GM12872 (cell line): Measurements from ENCODE around the gene C1orf115.

Experiments used
- TF ChIP-seq, protein P1 (sequence below): IDR thresholded peaks from 3 replicates; pipeline ENCODE4 v1.5.1; 2011; ENCODE audit warnings: low read depth, mild to moderate bottlenecking, low read length, moderate library complexity; ENCODE audit not compliant: insufficient read depth

The C1orf115 gene

GRCh38 chr1:220702733-220703270, 12.6 kb downstream of the C1orf115 start:
- TF ChIP-seq, protein P1, sequence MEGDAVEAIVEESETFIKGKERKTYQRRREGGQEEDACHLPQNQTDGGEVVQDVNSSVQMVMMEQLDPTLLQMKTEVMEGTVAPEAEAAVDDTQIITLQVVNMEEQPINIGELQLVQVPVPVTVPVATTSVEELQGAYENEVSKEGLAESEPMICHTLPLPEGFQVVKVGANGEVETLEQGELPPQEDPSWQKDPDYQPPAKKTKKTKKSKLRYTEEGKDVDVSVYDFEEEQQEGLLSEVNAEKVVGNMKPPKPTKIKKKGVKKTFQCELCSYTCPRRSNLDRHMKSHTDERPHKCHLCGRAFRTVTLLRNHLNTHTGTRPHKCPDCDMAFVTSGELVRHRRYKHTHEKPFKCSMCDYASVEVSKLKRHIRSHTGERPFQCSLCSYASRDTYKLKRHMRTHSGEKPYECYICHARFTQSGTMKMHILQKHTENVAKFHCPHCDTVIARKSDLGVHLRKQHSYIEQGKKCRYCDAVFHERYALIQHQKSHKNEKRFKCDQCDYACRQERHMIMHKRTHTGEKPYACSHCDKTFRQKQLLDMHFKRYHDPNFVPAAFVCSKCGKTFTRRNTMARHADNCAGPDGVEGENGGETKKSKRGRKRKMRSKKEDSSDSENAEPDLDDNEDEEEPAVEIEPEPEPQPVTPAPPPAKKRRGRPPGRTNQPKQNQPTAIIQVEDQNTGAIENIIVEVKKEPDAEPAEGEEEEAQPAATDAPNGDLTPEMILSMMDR, result no peak

GRCh38 chr1:220703305-220703704, 13.1 kb downstream of the C1orf115 start:
- TF ChIP-seq, protein P1, result no peak

DNA sequence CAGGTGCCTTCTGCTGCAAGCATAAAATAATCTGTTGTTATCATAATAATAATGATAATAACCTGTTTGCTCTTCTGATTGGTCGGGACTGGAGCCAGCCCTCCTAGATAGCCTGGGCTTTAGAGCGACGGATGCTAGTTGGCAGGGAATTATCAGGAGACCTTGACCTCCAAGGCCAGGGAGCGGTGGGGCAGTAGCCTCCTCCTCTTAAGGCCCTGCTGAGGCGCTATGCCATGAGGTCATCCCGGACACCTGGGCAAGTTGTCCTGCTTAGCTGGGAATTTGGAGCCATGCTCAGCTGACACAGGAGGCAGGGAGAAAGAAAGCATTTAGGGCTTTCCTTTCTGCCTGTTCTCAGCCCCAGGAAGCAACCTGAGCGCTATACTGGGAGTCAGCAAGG, 15.6 kb downstream of the C1orf115 start:
- TF ChIP-seq, protein P1, result no peak

GRCh38 chr1:220706480-220706879, 16.3 kb downstream of the C1orf115 start:
- TF ChIP-seq, protein P1, result no peak

DNA sequence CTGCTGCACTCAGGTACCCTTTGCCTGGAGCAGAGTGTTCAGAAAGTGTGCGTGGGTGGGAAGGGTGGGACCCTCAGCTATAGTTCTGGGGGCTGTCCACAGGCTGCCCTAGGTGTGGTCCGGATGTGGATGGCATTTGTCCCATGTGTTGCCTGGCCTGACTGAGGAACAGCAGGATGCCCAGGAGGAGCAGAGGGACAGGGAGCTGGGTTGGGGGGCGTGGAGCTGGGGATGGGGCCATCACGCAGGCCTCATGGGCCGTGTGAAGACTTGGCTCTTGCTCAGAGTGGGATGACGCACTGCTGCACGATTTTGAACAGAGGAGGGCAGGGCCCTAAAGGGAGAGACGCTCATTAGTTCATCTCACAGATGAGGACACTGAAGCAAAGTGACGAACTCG, 17.0 kb downstream of the C1orf115 start:
- TF ChIP-seq, protein P1, result no peak

DNA sequence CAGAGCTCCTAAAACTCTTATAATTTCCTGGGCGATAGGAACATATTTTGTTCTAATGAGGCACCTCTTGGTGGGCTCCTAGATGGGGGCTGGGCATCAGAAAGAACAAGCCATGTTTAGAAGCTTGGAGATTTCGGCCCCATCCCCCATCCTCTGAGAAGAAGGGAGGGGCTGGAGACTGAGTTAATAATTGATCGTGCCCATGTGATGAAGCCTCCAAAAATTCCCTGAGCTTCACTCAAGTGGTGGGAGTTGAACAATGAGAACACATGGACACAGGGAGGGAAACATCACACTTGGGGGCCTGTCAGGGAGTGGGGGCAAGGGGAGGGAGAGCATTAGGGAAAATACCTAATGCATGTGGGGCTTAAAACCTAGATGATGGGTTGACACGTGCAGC, 18.1 kb downstream of the C1orf115 start:
- TF ChIP-seq, protein P1, result no peak

DNA sequence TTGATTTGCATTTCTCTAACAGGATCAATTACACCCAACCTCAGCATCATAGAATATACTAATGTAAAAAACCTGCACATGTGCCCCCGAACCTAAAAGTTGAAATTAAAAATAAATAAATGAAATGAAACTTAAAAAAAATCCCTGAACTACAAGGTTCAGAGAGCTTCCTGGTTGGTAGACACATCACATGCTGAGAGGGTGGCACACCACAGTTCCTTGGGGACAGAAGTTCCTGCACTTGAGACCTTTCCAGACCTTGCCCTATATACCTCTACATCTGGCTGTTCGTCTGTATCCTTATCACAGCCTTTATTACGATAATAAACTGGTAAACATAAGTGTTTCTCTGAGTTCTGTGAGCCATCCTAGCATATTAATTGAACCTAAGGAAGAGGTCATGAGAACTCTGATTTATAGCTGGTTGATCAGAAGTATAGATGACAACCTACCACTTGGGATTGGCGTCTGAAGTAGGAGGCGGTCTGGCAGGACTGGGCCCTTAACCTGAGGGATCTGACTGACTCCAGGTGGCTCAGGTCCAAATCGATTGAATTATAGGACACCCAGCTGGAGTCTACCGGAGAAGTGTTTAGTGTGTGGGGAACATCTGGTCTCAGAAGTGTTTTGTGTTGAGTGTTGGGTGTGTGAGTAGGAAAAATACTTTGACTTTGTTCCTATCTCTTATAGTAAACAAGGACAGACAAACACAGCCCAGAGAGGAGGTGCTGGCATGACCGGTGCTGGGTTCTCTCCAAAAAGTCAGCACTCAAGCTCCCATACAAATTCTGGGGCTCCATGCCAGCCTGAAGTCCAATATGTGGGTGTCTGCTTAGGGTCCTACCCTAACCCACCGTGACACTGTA, 19.0 kb downstream of the C1orf115 start:
- TF ChIP-seq, protein P1, result no peak
